HG03064 (cell line): ENCODE results near the gene DCXR.

Experiments used
- ATAC-seq: cut with Tn5 transposase; IDR thresholded peaks from one replicate; pipeline ENCODE4 v1.9.1; 2021; ENCODE audit warnings: low read depth; ENCODE audit not compliant: unreplicated experiment

DCXR gene

DNA sequence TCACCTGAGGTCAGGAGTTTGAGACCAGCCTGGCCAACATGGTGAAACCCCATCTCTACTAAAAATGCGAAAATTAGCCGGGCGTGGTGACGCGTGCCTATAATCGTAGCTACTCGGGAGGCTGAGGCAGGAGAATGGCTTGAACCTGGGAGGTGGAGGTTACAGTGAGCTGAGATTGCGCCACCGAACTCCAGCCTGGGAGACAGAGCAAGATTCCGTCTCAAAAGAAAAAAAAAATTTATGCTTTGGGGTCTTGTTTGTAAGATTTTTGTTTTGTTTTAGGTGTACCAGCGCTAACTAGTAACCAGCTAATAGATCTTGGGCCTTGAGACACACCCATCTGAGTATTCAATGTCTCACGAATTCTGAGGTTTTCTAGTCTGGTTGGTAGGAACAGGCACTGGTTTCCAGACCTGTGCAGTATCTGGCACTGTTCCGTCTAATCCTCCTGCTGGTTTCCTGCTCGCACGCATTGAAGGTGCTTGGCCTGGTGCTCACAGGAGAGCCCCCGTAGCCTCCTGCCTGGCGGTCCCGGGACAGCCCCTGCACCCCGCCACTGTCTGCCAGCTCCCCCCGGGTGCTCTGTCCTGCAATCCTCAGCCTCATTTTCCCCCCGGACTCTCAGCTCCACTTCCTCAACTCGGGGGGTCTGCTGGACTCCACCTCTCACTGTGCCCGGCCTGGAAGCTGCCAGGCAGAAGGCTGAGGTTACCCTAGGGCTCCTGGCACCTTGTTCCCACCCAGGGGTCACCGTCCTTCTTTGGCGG lies 38.7 kb upstream of the DCXR start:
- ATAC-seq = no peak

DNA sequence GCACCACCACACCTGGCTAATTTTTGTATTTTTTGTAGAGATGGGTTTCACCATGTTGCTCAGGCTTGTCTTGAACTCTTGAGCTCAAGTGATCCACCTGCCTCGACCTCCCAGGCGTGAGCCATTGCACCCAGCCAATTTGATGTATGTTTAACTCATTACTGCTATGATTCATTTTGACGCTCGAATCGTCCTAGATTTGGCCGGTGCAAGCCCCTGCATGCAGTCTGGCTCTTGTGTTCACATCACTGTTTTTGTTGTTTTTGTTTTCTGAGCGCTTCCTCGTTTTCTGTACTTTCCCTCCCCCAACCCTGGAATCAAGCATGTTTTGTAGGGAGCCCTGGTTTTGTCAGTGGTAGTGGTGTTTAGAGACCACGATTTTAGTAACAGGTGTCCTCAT lies 35.9 kb upstream of the DCXR start:
- ATAC-seq = no peak

DNA sequence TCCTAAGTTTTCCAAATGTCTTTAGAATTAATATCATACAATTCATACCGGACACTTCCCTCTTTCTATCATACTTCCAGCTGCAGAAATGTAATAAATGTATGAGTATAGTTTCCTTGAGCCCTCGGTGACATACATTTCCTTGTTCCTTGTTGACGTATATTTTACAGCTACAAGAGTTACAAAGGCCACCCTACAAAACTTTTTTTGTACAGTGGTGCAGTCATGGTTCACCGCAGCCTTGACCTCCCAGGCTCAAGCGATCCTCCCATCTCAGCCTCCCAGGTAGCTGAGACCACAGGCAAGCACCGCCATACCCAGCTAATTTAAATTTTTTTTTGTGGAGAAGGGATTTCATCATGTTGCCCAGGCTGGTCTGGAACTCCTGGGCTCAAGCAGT lies 35.3 kb upstream of the DCXR start:
- no peak for ATAC-seq

DNA sequence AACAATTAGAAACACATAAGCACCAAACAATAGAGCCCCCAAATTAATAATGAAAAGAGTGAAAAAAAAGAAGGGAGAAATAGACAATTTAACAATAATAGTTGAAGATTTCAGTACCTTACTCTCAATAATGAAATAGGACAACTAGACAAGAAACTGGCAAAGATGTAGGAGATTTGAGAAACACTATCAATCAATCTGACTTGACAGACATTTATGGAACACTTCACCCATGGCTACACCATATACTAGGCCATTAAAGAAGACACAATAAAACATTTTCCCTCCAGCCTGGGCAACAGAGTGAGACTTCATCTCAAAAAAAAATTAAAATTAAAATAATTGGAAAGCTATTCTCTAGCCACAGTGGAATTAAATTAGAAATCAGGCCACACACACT lies 33.1 kb upstream of the DCXR start:
- ATAC-seq = no peak

DNA sequence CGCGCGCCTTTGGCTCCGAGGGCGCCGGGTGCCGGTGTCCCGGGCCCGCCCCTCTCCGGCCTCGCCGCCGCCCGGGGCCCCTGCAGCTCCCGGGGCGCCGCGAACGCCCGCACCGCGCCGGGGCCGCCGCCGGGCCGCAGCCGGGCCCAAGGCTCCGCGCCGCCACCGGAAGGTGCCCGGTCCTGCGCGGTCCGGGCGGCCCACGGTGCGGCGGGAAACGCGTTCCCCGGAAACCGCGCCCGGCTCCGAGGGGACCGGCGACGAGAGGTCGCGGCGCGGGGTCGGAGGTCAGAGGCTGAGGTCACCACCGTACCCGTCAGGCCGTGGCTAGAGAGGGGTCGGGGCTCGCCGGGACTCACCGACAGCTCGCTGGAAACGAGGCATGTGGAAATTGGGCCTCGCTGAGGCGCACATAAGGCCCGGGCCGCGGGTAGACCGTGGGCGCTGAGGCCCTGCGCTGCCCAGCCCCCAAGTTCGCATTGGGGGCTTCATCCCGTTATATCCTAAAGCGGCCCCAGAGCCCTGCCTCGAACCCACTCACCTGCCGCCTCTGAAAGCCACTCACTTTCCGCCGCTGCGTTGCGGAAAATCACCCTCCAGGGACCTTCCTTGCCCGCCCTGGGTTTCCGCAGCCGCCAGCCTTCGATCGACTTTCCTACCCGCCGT lies 28.3 kb upstream of the DCXR start, which contains the start of gene DUS1L:
DUS1L (minus strand) TSS at position 167 of the 666 bp plus-strand sequence. CDS start 745 bp downstream, outside the sequence.
- ATAC-seq = no peak

DNA sequence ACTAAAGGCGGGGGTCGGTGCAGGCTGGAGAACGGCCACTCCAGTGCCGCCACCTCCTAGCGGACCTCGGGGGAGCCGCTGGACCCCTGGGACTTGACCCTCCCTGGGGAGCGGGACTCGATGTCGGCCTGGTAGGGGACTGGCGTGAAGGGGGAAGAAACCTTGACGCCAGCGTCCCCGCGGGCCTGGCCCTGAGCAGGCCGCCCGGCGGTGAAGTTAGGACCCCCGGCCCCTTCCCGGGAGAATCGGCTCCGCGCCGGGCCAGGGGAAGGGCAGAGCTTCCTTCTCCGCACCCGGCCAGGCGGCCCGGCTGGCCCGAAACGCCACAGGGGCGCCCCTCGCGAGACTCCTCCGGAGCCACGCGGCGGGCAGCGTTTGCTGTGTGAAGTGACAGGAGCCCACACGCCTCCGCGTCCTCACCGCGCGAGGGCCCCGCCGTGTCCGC lies 27.7 kb upstream of the DCXR start:
- no peak for ATAC-seq

DNA sequence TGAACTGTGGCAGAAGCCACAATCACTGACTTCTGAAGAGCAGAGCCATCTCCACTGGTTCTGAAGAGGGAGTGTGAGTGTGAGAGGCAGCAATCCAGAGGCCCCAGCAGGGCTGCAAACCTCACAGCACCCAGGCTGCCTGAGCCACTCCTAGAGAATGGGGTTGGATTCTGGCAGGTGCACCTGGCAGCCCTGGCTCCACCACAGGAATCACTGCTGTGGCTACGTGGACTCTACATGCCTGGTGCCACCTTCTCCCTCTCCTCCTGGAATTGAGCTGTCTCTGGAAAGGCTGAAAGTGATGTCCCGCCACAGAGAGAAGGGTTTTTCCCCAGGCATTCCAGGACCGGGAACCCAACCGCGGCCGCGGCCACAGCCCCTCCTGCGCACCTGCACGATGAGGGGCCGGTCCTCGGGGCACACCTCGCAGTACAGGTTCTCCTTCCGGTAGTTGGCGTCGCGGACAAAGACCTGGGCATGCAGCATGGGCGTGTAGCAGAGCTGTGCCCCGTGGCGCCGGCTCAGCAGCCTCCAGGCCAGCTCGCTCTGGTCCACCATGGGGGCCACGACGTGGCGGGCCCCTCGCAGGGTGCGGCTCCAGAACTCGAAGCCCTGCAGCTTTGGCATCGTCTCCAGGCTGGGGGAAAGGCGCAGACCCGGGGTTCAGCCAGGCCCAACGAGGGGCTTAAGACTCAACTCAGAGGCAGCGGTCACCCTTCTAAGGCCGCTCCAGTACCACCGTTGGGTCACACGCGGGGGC lies 27.1 kb upstream of the DCXR start:
- no peak for ATAC-seq

DNA sequence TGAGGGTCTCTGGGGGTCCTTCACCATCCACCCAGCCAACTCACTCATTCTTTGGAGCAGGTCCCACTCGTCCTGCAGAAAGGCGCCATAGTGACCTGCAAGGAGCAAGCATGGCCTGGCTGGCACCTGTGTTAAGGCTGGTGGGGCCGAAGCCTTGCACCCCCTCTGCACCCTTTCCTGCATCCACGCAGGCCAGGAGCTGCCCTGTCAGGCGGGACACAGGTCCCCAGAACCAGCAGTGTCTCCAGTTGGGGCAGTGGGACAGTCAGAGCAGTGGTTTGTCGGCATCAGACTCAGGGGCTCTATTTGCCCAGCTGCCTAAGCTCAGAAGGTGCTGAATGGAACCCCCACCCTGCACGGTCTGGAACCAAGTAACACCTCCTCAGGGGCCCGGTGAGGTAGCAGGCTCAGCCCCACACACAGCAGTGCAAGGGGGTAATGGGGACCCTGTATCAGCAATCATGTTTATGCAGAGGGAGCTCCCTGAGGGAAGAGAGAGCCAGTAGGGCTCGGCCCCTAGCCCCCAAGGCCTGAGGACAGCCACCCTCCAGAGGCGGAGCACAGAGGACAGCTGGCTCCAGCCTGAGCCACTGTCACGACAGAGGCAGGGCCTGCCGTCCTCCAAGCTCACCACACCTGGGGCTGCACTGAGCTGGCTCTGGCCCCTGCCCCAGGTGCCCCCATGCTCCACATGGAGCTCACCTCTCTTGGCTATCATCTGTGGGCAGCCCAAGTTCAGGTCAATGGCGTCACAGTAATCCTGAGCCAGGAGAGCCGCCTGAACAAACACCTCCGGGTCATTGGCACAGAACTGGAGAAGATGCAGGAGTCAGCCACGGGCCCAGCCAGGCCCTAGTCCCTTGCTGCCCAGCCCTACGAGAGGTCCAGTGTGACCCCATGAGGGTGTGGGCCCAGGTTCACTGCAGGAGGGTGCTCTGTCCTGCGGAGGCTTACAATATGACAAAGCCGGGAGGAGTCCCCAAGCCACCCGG lies 26.2 kb upstream of the DCXR start:
- no peak for ATAC-seq

DNA sequence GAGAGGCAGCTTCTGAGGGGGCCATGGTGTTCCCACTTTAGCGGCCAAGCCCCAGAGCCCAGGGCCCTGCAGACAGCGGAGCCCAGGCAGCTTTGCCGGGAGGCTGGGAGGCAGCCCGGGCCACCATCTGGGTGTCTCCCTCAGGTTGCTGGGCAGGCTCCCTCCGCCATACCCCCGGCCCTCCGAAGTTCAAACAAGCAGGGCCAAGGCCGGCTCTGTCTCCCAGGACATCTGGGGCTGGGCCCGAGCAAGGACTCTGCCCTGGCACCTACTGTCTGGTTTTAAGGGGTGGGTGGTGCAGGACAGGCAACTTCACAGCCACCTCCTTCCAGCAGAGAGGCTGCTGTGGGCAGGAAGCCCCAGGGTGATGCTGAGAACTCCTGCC lies 25.5 kb upstream of the DCXR start:
- no peak for ATAC-seq

DNA sequence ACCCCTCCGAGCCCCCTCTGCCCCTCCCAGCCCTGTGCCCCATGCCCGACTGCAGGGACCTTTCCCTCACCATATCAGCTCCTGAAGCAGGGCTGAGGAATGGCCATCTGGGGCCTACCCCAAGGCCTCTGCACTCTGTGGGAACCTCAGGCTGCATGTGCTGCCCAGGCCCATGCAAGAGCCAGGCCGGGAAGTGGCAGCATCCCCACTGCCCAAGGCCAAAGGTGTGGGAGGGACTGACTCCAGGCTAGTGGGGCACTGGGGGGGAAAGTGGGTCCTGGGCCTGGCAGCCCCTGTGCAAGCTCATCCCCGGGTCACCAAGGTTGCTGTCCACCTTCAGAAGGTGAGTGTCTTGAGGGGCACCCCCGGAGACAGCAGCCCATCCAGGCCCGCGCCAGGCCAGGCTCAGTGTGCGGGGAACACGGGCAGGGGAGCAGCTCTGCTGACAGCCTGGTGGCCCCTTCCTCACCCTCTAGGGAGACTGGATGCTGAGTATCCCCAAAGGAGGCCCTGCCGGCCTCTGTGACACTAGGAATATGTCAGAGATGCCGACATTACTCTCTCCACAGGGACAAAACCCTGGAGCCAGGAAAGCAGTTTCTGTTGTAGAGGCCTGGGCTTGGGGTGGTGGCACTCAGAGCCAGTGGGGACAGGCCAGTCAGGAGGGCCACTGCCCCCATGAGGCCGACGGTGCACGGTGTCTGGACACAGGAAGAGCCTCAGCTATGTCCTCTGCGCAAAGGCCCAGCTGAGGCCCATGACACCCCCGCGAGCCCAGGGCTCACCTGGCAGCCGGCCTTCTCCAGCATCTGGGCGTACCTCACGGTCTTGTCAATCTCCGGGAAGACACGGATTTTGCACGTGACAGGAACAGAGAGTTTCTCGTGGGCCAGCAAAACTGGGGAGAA lies 24.8 kb upstream of the DCXR start:
- ATAC-seq = no peak

DNA sequence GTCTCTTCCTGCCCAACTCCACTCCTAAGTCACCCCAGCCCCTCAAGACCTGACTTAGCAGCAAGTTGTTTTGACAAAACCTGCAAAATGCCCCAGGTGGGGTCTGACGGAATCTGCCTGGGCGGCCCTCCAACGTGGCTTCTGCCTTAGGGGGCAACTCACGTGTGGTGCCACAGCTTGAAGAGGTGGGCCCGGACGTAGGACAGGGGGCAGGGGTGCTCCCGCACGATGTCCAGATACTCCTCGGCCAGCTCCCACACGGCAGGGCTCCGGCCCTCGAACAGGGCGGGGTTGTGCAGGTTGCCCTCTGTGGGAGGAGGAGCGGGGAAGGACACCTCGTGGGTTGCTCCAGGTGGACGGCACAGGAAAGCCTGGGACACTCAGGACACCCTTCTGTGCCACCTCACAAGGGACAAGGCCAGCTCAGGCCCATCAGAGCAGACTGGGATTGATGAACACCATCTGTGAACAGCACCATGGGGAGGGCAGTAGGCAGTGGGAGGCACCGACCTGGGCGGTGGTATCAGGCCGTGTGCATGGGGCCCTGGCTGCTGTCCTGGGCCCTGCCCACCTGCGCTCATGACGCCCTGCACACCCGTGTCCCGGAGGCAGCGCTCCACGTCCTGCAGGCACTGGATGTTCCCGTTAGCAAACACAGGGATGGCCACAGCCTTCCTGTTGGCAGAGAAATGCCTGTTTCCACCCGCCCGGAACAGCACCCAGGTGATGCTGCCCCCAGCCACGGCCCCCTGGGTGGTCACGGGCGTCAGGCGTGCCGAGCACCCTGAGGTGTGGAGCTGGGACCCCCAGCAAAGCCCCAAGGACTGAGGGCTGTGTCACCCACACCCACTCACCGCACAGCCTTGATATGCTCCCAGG lies 23.8 kb upstream of the DCXR start:
- ATAC-seq = no peak

DNA sequence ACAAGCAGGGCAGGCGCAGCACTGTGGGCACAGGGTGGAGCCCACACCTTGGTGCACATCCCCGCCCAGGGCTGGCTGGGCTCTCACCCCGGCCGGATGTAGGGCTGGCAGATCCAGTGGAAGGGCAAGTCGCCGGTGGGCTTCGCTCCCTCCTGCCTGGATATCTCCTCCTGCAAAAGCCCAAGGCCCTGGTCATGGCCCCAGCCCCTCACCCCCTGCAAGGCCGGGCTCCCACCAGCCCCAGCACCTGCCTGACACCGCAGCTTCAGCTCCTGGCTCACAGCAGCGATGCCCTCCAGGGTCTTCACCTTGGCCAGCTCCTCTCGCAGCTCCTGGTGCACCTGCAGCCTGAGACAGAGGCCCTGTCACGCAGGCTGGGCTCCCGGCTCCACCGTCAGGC lies 23.1 kb upstream of the DCXR start:
- no peak for ATAC-seq

DNA sequence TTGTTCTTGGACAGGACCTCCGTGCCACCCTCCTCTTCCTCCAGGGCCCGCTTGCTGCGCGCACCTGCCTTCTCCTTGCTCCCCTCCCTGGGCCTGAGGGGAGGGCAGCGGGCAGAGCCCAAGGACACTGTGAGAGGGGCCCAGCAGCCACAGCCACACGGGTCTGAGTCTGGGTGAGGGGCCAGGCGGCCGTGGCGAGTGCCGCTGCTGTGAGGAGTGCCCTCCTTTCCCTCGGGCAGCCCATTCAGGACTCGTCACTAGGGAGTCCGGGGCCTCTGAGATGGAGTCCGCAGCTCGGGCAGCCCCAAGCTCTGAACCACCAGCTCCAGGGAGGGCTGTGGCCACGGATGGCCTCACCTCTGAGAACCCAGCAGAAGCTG lies 22.5 kb upstream of the DCXR start:
- ATAC-seq = no peak

DNA sequence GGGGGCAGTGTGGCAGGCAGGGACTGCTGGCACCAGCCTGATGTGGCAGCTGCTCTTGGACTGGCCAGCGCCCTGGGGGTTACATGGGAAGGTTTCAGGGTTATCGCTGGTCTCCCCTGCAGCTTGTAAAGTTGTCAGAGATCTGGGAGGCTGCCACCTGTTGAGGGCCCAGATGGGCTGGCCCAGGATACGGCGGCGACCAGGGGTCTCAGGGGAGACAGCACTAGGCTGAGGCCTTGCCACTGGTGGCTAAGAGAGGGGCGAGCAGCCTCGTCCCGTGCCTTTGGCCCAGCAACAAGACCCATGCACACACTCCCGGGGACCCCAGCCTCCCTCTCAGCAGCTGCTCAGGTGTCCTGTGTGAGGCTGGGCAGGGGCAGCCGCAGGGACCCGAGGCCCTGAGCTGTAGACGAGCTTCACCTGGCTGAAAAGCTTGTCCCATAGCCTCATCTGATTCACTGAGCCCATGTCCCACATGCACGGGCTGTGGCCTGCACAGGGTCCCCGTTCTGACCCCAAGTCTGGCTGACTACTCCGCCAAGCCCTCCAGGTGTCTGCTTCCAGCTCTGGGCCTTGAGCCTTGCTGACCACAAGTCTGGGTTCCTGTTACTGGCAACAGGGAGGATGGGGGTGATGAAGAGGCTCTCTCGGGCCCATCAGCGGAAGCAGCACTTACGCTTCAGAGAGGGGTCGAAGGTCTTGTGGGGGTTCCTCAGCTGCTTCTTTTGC lies 21.9 kb upstream of the DCXR start:
- ATAC-seq = no peak

DNA sequence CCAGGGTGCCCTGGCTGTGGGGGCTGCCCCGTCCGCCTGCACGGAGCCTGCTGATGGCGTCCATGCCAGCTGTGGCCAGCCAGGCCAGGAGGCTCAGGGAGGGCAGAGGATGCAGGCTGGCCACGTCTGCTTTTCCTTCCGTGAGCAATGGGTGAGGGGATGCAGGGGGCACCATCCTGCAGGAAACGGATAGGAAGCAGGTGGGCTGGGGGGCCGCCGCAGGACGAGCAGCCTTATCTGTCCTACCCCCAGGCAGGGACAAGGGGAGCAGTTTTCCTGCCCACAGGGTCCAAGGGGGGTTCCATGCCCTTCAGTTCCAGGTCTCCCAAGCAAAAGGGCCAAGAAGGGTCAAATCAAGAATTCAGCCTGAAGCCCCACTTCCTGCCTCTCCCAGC lies 21.4 kb upstream of the DCXR start:
- ATAC-seq = no peak

DNA sequence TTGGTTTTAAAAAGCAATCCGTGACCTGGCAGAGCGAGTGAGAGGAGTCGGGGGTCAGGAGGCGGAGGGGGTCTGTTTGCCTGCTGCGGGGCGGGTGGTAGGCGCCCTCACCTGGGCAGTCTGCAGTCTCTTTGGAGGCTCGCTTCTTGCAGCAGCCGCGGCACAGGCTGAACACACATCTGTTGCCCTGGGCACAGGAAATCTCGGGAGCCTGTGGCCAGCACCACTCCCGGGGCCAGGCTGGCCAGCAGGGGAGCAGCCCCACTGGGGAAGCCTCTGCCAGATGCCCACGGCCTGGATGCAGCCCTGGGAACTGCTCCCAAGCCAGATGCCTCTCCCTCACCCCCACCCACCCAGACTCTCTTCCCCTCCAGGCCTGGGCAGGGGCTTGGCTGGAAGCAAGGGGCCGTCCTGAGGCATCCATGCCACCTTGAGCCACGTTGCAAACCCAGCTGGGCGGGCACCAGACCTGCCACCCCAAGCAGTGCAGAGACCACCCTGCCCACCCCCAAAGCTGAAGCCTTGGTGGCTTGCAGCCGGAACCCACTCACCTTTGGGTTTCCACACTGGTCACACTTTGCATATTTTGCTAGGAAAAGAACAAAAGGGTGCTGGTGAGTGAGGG lies 20.8 kb upstream of the DCXR start:
- no peak for ATAC-seq
